SK-N-DZ (cell line): ENCODE results near the gene ZNF729. TPM values are rescaled to one million over a fixed set of nuclear protein-coding genes. Genes with fewer than 3 reads are reported as not detected.
"Not testable (repeated sequence)": the region's sequence is repeated elsewhere in the genome, so short reads cannot be mapped to it uniquely, and the experiment has no call there.

Source experiments
- DNase-seq: peaks from one replicate; pipeline ENCODE4 v3.0.0-alpha.2; 2015; ENCODE audit warnings: low spot score
- polyA plus RNA-seq, 2 experiments: library from polyadenylated mRNA; depleted of rRNA; stranded (reverse); fragments of >200 nt; gene quantifications; 2 replicates each; pipeline ENCODE4 v1.2.3, GENCODE V29; 2014
- small RNA-seq, 2 experiments: library from RNA; depleted of rRNA; stranded (forward); fragments of <200 nt; gene quantifications; one replicate each; pipeline ENCODE3, GENCODE V24; 2014

The ZNF729 gene
- polyA plus RNA-seq (2014; cell fraction: cytosol; rRNA removed), result 0.03 and 0.06 TPM in 2 replicates
- 0.62 and 0.75 TPM in 2 replicates for polyA plus RNA-seq (2014; cell fraction: nucleus; rRNA removed)

GRCh38 chr19:22286151-22286810 lies at the start of gene ZNF729:
ZNF729 (plus strand) TSS chr19:22286441; CDS start chr19:22286526, 85 bp downstream.
- peak; percentile 70 for DNase-seq

- no peak for DNase-seq
Observed at GRCh38 chr19:22256856-22257255, 29.4 kb upstream of the ZNF729 start.

GRCh38 chr19:22257381-22257780 lies 28.9 kb upstream of the ZNF729 start:
- DNase-seq, result no peak

GRCh38 chr19:22257916-22258315 lies 28.3 kb upstream of the ZNF729 start:
- no peak for DNase-seq

- DNase-seq, result no peak
Observed at GRCh38 chr19:22260499-22260898, 25.7 kb upstream of the ZNF729 start.

- DNase-seq, result no peak
Observed at GRCh38 chr19:22261596-22261995, 24.6 kb upstream of the ZNF729 start.

DNA sequence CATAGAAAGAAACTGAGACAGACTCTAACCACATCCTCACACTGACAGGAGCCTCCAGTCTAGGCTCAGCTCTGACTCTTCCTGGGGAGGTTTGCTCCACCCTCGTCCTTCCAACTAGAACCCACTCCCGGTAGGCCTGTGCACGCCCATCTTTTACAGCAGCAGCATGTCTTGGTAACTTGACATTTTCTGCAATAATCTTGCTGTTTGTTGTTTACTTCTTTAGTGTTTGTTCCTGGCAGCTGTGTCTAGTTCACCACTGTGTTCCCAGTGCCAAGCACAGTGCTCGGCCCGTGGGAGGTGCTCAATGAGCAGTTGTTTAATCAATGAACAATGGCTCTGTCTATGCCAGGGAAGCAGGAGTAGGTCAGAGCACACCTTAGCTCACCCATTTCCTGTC lies 23.1 kb upstream of the ZNF729 start:
- no peak for DNase-seq

GRCh38 chr19:22321554-22321953 lies 35.3 kb downstream of the ZNF729 start:
- DNase-seq, result not testable (repeated sequence)

DNA sequence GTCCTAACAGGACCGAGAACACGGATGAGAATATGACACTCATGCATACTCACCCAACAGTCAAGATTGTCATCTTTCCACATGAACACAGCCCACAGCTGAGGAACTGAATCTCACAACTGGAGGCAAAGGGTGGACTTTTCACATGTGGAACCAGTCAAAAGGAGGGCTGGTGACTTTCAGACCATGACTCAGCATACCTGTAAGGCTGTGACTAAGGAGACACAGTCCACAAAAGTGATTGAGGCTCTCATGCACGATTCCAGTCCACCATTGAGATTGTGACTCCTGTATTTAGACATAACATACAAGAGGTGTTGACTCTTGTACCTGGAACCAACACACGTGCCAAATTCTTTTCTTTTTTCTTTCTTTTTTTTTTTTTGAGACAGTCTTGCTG lies 40.0 kb downstream of the ZNF729 start:
- DNase-seq, result no peak

GRCh38 chr19:22327321-22327720 lies 41.1 kb downstream of the ZNF729 start:
- no peak for DNase-seq

GRCh38 chr19:22331521-22331920 lies 45.3 kb downstream of the ZNF729 start:
- no peak for DNase-seq

DNA sequence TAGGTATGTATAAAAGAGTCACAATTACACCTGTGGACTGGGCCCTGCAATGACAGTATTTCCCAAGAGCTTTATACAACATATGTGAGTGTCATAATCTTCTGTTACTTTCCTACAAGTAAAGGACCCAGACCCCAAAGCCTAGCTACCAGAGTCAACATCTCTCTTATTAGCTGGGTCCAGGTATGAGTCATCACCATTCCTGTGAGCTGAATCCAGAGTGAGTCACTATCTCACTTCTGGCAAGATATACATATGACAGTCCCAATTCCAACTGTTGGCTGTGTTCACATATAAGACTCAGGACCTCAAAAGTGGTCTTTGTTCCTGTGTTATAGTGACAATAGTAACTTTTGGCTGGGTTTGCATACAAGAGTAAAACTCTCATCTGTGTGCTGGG lies 46.7 kb downstream of the ZNF729 start:
- no peak for DNase-seq

DNA sequence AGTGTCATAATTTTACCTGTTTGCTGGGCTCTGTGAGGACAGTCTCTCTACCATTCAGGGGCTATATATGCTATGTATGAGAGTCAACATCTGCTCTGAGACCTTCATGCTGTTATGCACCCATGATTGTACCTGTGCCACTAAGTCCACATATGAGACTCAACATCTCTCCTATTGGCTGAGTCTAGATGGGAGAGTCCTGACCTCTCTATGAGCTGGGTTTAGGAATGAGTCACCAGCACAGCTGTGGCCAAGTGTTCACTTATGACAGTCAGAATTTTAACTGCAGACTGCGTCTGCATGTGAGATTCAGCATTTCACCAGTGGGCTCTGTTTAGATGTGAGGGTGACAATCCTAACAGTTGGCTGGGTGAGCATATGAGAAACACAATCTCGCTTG lies 49.5 kb downstream of the ZNF729 start:
- no peak for DNase-seq

GRCh38 chr19:22354665-22355064 lies 68.4 kb downstream of the ZNF729 start:
- no peak for DNase-seq

Small RNA genes within 50 kb of the gene (small RNA-seq; reads per million reads assigned to genes)
- gene AC011494.1, result 0 reads per million in 2 experiments
